ENCODE results near the gene KLHL18.

DNA sequence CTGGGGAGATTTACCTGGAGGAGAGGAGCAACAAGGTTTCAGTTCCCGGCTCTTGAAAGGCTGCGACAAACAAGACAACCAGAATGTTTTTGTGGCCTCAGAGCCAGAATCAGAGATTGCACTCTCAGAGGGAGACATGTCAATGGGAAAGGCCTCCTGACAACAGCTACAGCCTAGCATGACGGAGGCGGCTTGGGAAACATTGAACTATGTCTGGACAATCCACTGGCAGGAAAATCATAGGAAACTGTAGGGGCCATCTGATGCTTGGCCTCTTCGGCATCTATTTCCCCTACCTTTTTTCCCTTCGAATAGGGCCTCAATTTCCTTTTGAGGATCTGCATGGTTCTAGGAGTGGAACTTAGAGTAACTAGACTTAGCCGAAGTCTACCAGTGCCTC is 84.9 kb downstream of the KLHL18 start:
- TF ChIP-seq, protein P1, sequence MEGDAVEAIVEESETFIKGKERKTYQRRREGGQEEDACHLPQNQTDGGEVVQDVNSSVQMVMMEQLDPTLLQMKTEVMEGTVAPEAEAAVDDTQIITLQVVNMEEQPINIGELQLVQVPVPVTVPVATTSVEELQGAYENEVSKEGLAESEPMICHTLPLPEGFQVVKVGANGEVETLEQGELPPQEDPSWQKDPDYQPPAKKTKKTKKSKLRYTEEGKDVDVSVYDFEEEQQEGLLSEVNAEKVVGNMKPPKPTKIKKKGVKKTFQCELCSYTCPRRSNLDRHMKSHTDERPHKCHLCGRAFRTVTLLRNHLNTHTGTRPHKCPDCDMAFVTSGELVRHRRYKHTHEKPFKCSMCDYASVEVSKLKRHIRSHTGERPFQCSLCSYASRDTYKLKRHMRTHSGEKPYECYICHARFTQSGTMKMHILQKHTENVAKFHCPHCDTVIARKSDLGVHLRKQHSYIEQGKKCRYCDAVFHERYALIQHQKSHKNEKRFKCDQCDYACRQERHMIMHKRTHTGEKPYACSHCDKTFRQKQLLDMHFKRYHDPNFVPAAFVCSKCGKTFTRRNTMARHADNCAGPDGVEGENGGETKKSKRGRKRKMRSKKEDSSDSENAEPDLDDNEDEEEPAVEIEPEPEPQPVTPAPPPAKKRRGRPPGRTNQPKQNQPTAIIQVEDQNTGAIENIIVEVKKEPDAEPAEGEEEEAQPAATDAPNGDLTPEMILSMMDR (conservative IDR thresholded peaks at IDR 0.05; ENCODE audit: low read depth, low read length): no peak
- no peak for TF ChIP-seq EZH2 (IDR thresholded peaks at IDR 0.05; ENCODE audit: low read length, unreplicated experiment)

Measured in PC-3 (cell line).